ENCODE results near the gene SCUBE1. TPM values are rescaled to one million over a fixed set of nuclear protein-coding genes. Genes with fewer than 3 reads are reported as not detected.

The SCUBE1 gene
- total RNA-seq, 3 donors from 2014 or later (not counting 1 experiment from before 2014, with no cell fraction given), result 0.05 to 1.2 (median 0.11) TPM

DNA sequence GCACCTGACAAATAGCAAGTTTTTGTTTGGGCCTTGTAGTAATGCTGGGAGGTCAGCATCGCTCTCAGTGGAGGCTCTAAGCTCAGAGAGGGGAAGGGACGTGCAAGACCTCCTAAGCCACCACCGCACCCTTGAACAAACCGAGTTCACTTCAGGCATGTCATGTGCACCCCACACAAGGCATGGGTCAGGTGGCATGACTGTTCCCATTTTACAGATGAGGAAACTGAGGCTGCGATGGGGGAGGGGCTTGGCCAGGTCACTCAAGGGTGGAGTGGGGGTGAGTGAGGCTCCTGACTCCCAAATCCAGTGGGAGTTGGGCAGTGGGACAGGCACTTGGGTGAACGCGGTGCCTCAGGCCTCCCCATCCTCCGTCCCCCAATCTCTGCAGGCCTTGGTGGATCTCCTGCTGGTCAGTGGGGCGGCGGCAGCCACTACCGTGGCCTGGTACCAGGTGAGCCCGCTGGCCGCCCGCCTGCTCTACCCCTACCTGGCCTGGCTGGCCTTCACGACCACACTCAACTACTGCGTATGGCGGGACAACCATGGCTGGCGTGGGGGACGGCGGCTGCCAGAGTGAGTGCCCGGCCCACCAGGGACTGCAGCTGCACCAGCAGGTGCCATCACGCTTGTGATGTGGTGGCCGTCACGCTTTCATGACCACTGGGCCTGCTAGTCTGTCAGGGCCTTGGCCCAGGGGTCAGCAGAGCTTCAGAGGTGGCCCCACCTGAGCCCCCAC is 180.6 kb downstream of the SCUBE1 start:
- H3K27ac ChIP-seq (ENCODE audit: low read length), result no peak overlapping the region
- H3K36me3 Mint-ChIP-seq, result no peaks in the 10 kb centered on the region
- TF ChIP-seq, protein P1, sequence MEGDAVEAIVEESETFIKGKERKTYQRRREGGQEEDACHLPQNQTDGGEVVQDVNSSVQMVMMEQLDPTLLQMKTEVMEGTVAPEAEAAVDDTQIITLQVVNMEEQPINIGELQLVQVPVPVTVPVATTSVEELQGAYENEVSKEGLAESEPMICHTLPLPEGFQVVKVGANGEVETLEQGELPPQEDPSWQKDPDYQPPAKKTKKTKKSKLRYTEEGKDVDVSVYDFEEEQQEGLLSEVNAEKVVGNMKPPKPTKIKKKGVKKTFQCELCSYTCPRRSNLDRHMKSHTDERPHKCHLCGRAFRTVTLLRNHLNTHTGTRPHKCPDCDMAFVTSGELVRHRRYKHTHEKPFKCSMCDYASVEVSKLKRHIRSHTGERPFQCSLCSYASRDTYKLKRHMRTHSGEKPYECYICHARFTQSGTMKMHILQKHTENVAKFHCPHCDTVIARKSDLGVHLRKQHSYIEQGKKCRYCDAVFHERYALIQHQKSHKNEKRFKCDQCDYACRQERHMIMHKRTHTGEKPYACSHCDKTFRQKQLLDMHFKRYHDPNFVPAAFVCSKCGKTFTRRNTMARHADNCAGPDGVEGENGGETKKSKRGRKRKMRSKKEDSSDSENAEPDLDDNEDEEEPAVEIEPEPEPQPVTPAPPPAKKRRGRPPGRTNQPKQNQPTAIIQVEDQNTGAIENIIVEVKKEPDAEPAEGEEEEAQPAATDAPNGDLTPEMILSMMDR (IDR thresholded peaks at IDR 0.05), result no peak
- 96% methylated on average over 24 of the region's 24 CpGs for WGBS (ENCODE audit: insufficient coverage)
- peaks cover 10% of the 10 kb centered on the region for H3K4me1 ChIP-seq (ENCODE audit: control insufficient read depth, insufficient read depth, low read length)
- H3K4me3 ChIP-seq (ENCODE audit: low read length), result no peak overlapping the region
- H3K27me3 ChIP-seq (ENCODE audit: control insufficient read depth, insufficient read depth, low read length), result no peaks in the 10 kb centered on the region
- H3K4me1 Mint-ChIP-seq, result peaks cover 0 to 17% of the 10 kb centered on the region in 2 donors
- H3K4me3 Mint-ChIP-seq, result no peak overlapping the region
- peaks cover 5% of the 10 kb centered on the region for H3K36me3 ChIP-seq (ENCODE audit: control insufficient read depth, insufficient read depth, low read length)
- H3K9me3 Mint-ChIP-seq, result no peaks in the 10 kb centered on the region
- H3K9me3 ChIP-seq (ENCODE audit: control insufficient read depth, insufficient read depth, low read length), result no peaks in the 10 kb centered on the region
- intact Hi-C loops (cut with micrococcal nuclease), result no loop called here
- no peak overlapping the region for H3K27ac Mint-ChIP-seq
- H3K27me3 Mint-ChIP-seq (ENCODE audit: low read depth in 2 of 2), result no peaks in the 10 kb centered on the region
- no peak for ATAC-seq
- no peak for DNase-seq

DNA sequence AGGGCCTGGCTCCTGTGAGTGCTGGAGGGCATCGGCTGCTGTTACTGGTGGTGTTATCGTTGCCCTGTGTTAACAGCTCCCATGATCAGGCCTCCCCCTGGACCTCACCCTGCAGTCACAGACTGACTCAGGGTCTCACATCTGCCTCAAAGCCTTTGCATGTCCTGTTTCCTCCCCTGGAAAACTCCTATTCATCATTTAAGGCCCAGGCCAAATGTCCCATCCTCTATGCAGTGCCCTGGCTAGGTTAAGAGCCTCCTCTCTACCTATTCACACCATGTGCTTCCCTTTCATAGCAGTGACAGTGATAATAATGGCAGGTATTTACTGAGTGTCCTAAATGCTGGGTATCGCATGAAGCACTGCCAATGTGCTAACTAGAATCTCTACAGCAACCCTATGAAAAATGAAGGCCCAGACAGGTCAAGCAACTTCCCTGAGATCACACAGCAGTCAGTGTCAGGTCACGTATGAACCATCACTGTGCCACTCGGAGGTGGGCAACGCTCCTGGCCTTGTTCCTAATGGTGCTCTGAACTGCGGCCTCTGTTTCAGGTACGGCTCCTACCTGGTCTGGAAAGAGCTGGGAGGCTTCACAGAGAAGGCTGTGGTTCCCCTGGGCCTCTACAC is 182.6 kb downstream of the SCUBE1 start:
- Mint-ChIP-seq H3K27me3 (ENCODE audit: low read depth in 2 of 2) (no peaks in the 10 kb centered on the region), H3K36me3 (no peaks in the 10 kb centered on the region), H3K27ac (no peak overlapping the region), H3K4me3 (no peak overlapping the region), H3K4me1 (peaks cover 0 to 17% of the 10 kb centered on the region in 2 donors), H3K9me3 (no peaks in the 10 kb centered on the region)
- H3K27ac ChIP-seq (ENCODE audit: low read length), result no peak overlapping the region
- H3K4me3 ChIP-seq (ENCODE audit: low read length), result no peak overlapping the region
- WGBS (ENCODE audit: insufficient coverage), result 98% methylated on average over 8 of the region's 8 CpGs
- H3K4me1 ChIP-seq (ENCODE audit: control insufficient read depth, insufficient read depth, low read length), result peaks cover 18% of the 10 kb centered on the region
- no peaks in the 10 kb centered on the region for H3K27me3 ChIP-seq (ENCODE audit: control insufficient read depth, insufficient read depth, low read length)
- no peaks in the 10 kb centered on the region for H3K9me3 ChIP-seq (ENCODE audit: control insufficient read depth, insufficient read depth, low read length)
- ATAC-seq (no peak), DNase-seq (no peak)
- TF ChIP-seq, protein P1 (IDR thresholded peaks at IDR 0.05), result no peak
- peaks cover 2% of the 10 kb centered on the region for H3K36me3 ChIP-seq (ENCODE audit: control insufficient read depth, insufficient read depth, low read length)
- intact Hi-C loops (cut with micrococcal nuclease), result no loop called here

DNA sequence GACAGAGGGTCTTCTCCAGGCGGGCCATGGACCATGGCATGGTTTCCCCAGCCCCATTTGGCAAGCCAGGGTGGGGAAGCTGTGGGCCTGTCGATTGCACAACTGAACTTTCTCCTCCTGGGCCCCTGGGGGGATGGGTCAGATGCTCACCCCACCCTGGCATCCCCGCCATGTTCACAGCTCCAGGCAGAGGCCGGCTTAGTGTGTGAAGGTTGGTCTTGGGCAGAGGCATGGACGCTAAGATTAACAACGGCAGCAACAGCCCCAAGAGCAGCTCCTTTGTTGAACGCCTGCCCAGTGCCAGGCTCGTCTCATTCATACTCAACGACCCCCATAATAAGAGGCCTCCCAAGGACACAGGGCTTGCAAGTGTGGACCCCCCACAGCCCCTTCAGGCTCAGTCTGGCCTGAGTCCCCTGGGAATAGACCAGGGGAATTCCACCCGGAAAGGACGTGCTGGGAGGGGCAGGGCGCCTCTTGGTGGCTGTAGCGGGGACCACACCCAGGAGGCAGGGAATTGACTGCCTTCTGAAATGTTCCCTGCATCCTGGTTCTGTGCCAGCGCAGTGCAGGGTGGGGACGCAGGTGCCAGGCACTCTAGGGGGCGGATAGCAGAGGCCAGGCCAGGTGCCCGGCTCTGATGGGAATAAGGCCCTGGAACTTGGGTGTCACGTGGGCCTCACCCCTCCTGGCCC is 183.5 kb downstream of the SCUBE1 start:
- peaks cover 0 to 17% of the 10 kb centered on the region in 2 donors for H3K4me1 Mint-ChIP-seq
- TF ChIP-seq, protein P1 (IDR thresholded peaks at IDR 0.05), result no peak
- WGBS (ENCODE audit: insufficient coverage), result 90% methylated on average over 18 of the region's 18 CpGs
- Histone ChIP-seq H3K36me3 (ENCODE audit: control insufficient read depth, insufficient read depth, low read length) (peaks cover 2% of the 10 kb centered on the region), H3K4me1 (ENCODE audit: control insufficient read depth, insufficient read depth, low read length) (peaks cover 24% of the 10 kb centered on the region), H3K9me3 (ENCODE audit: control insufficient read depth, insufficient read depth, low read length) (no peaks in the 10 kb centered on the region), H3K27ac (ENCODE audit: low read length) (no peak overlapping the region), H3K4me3 (ENCODE audit: low read length) (no peak overlapping the region), H3K27me3 (ENCODE audit: control insufficient read depth, insufficient read depth, low read length) (no peaks in the 10 kb centered on the region)
- no peaks in the 10 kb centered on the region for H3K9me3 Mint-ChIP-seq
- no peaks in the 10 kb centered on the region for H3K27me3 Mint-ChIP-seq (ENCODE audit: low read depth in 2 of 2)
- ATAC-seq, result no peak
- no peak overlapping the region for H3K27ac Mint-ChIP-seq
- H3K4me3 Mint-ChIP-seq, result no peak overlapping the region
- no peak for DNase-seq
- intact Hi-C loops (cut with micrococcal nuclease), result no loop called here
- H3K36me3 Mint-ChIP-seq, result no peaks in the 10 kb centered on the region
